ENCODE results near the gene NTM.

GRCh38 chr11:131326829-131327228 is 43.6 kb upstream of the NTM start:
- TF ChIP-seq POLR2AphosphoS5 (IDR thresholded peaks at IDR 0.05; ENCODE audit: low read depth, low read length), result no peak
- TF ChIP-seq TAF1 (IDR thresholded peaks at IDR 0.05; ENCODE audit: low read depth, low read length), result no peak
- no peak for TF ChIP-seq POLR2A (IDR thresholded peaks at IDR 0.05; ENCODE audit: low read depth, low read length)
- TF ChIP-seq SPI1 (IDR thresholded peaks at IDR 0.05; ENCODE audit: low read depth, low read length), result no peak

All from GM12891 (cell line).